GM23338 (cell line): ENCODE results near the gene FILIP1L. TPM values are rescaled to one million over a fixed set of nuclear protein-coding genes. Genes with fewer than 3 reads are reported as not detected.

Experiments
- ATAC-seq: fragments of 200-7000 bp; cut with Tn5 transposase; 3 replicates; pipeline ENCODE4 v1.9.1; 2020
- DNase-seq: peaks from one replicate; pipeline ENCODE4 v3.0.0-alpha.2; 2015; ENCODE audit warnings: low spot score
- H2AFZ ChIP-seq: fragments of 200-600 bp; sonication (generic); 2 replicates; pipeline ENCODE4 v1.8.0; 2016; ENCODE audit warnings: antibody characterized with exemption, mild to moderate bottlenecking, moderate library complexity
- H3F3A ChIP-seq: fragments of 200-600 bp; sonication (generic); replicated peaks from 2 replicates; pipeline ENCODE4 v1.8.0; 2017; ENCODE audit warnings: antibody characterized with exemption, mixed run types, low read depth
- H3K27ac ChIP-seq: fragments of 200-600 bp; sonication (generic); 2 replicates; pipeline ENCODE4 v1.6.1; 2016; ENCODE audit warnings: low read depth
- H3K27me3 ChIP-seq: fragments of 200-600 bp; sonication (generic); 2 replicates; pipeline ENCODE4 v1.8.0; 2016; ENCODE audit warnings: mild to moderate bottlenecking, mixed run types, moderate library complexity; ENCODE audit not compliant: insufficient read depth
- H3K36me3 ChIP-seq: fragments of 200-600 bp; sonication (generic); 2 replicates; pipeline ENCODE4 v1.8.0; 2016; ENCODE audit warnings: mild to moderate bottlenecking; ENCODE audit not compliant: insufficient read depth
- H3K4me1 ChIP-seq: fragments of 200-600 bp; sonication (generic); 2 replicates; pipeline ENCODE4 v1.8.0; 2016; ENCODE audit warnings: mild to moderate bottlenecking, moderate library complexity; ENCODE audit not compliant: insufficient read depth
- H3K4me2 ChIP-seq: fragments of 200-600 bp; sonication (generic); 2 replicates; pipeline ENCODE4 v1.7.1; 2017; ENCODE audit warnings: mixed run types
- H3K4me3 ChIP-seq: fragments of 200-600 bp; sonication (generic); 2 replicates; pipeline ENCODE4 v1.6.1; 2016; ENCODE audit warnings: mixed run types
- H3K79me2 ChIP-seq: fragments of 200-600 bp; sonication (generic); replicated peaks from 2 replicates; pipeline ENCODE4 v1.8.0; 2017; ENCODE audit warnings: mild to moderate bottlenecking; ENCODE audit not compliant: insufficient read depth
- H3K9me2 ChIP-seq: fragments of 200-600 bp; sonication (generic); 2 replicates; pipeline ENCODE4 v1.8.0; 2017; ENCODE audit not compliant: insufficient read depth
- H4K20me1 ChIP-seq: fragments of 200-600 bp; sonication (generic); replicated peaks from 2 replicates; pipeline ENCODE4 v1.8.0; 2017; ENCODE audit warnings: mild to moderate bottlenecking; ENCODE audit not compliant: insufficient read depth
- H3K27ac Mint-ChIP-seq: 2 replicates; pipeline ENCODE4 v1.8.0; 2020; ENCODE audit warnings: inconsistent platforms, mild to moderate bottlenecking, moderate library complexity, mixed read lengths
- H3K27me3 Mint-ChIP-seq: 3 replicates; pipeline ENCODE4 v1.8.0; 2022; ENCODE audit warnings: low read depth, mild to moderate bottlenecking, moderate library complexity, mixed read lengths, inconsistent platforms; ENCODE audit not compliant: insufficient read depth, poor library complexity
- H3K36me3 Mint-ChIP-seq: 3 replicates; pipeline ENCODE4 v1.8.0; 2021; ENCODE audit warnings: low read depth, mild to moderate bottlenecking, inconsistent platforms, moderate library complexity, mixed read lengths
- H3K4me1 Mint-ChIP-seq: 3 replicates; pipeline ENCODE4 v1.8.0; 2020; ENCODE audit warnings: mild to moderate bottlenecking, inconsistent platforms, mixed read lengths
- H3K4me3 Mint-ChIP-seq: 3 replicates; pipeline ENCODE4 v1.8.0; 2021; ENCODE audit warnings: moderate library complexity, mild to moderate bottlenecking, inconsistent platforms, mixed read lengths
- H3K9me3 Mint-ChIP-seq: 3 replicates; pipeline ENCODE4 v1.8.0; 2020; ENCODE audit warnings: moderate library complexity, mild to moderate bottlenecking, inconsistent platforms, mixed read lengths
- EZH2 ChIP-seq: fragments of 200-600 bp; sonication (generic); IDR thresholded peaks from one replicate; pipeline ENCODE4 v1.8.0; 2017; ENCODE audit warnings: antibody characterized with exemption, mild to moderate bottlenecking, low read depth; ENCODE audit not compliant: unreplicated experiment
- EZH2phosphoT487 ChIP-seq: fragments of 200-600 bp; sonication (generic); IDR thresholded peaks from one replicate; pipeline ENCODE4 v1.8.1; 2018; ENCODE audit warnings: antibody characterized with exemption; ENCODE audit not compliant: unreplicated experiment
- JUNB ChIP-seq: IDR thresholded peaks from one replicate; pipeline ENCODE4 v1.6.1; 2016; ENCODE audit warnings: antibody characterized with exemption; ENCODE audit not compliant: unreplicated experiment
- STAT1 ChIP-seq: IDR thresholded peaks from one replicate; pipeline ENCODE4 v1.6.1; 2016; ENCODE audit warnings: antibody characterized with exemption; ENCODE audit not compliant: unreplicated experiment
- ZNF114 ChIP-seq: fragments of 250-450 bp; sonication (Bioruptor Pico); IDR thresholded peaks from 2 replicates; pipeline ENCODE4 v1.5.0; 2020; ENCODE audit warnings: mild to moderate bottlenecking, moderate library complexity
- ZNF331 ChIP-seq: fragments of 250-450 bp; sonication (Bioruptor Pico); IDR thresholded peaks from 2 replicates; pipeline ENCODE4 v1.5.0; 2020; ENCODE audit warnings: low read depth, mild to moderate bottlenecking, moderate library complexity
- ZNF462 ChIP-seq: fragments of 250-450 bp; sonication (Bioruptor Pico); IDR thresholded peaks from 2 replicates; pipeline ENCODE4 v1.5.0; 2020; ENCODE audit warnings: mild to moderate bottlenecking, moderate library complexity
- polyA plus RNA-seq: library from polyadenylated mRNA; unstranded; fragments of >200 nt; fragmentation: Nextera tagmentation; extraction: Ambion mirVana; gene quantifications from 2 replicates; pipeline ENCODE4 v1.2.1, GENCODE V29; 2016
- total RNA-seq: library from RNA; depleted of rRNA; stranded (reverse); fragments of >200 nt; shearing (Covaris generic); gene quantifications from 2 replicates; pipeline ENCODE4 v1.2.3, GENCODE V29; 2014
- TF ChIP-seq, protein P1 (sequence below): IDR thresholded peaks from 2 replicates; pipeline ENCODE4 v1.6.1; 2016; ENCODE audit warnings: antibody characterized with exemption
- TF ChIP-seq, protein P2 (sequence below), 2 experiments: fragments of 200-600 bp in 1 of 2; sonication (generic) in 1 of 2; conservative IDR thresholded peaks; 2 replicates each; pipeline versions ENCODE4 v1.5.1 to v1.6.1; 2016 to 2017; ENCODE audit warnings: antibody characterized with exemption in 2 of 2, low read depth in 2 of 2, mild to moderate bottlenecking in 2 of 2, moderate library complexity in 1 of 2

Gene FILIP1L
- total and polyA plus RNA-seq, 2 experiments from 2014 or later = 1.6 TPM; not detected in 1

DNA sequence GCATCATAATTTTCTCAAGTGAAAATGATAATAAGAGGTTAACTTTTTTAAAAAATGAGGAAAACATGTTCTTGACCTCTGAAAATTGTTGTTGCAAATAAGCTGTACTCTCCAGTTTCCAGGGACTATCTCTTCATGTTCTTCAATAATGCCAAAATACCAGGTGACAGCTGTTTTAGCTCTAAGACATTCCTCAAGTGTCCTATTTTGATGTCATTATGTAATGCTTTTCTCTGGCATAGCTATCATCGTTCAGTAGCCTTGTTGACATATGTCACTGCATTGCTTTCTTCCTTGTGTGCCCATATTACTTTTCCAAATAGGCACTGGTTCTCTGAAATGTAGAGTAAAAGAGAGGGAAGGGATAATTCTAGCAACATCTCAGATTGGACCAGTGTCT lies 5.7 kb upstream of the FILIP1L start:
- Mint-ChIP-seq H3K4me3 (no peak overlapping the region), H3K27ac (no peak overlapping the region), H3K27me3 (no peaks in the 10 kb centered on the region), H3K4me1 (peaks cover 11% of the 10 kb centered on the region), H3K36me3 (no peaks in the 10 kb centered on the region; the same call in 2 of the 3 replicates), H3K9me3 (no peaks in the 10 kb centered on the region; the same call in 1 of the 3 replicates)
- no peaks in the 10 kb centered on the region for H3F3A ChIP-seq
- H3K4me3 ChIP-seq = no peak overlapping the region
- no peaks in the 10 kb centered on the region for H3K4me1 ChIP-seq
- no peaks in the 10 kb centered on the region for H4K20me1 ChIP-seq
- no peak overlapping the region for H3K27ac ChIP-seq
- H3K4me2 ChIP-seq = no peak overlapping the region
- no peaks in the 10 kb centered on the region for H3K9me2 ChIP-seq
- H3K27me3 ChIP-seq = no peaks in the 10 kb centered on the region
- H3K36me3 ChIP-seq = no peaks in the 10 kb centered on the region
- TF ChIP-seq STAT1 (no peak), EZH2 (no peak), JUNB (no peak), ZNF114 (no peak)
- H2AFZ ChIP-seq = no peak overlapping the region
- no peaks in the 10 kb centered on the region for H3K79me2 ChIP-seq
- DNase-seq (no peak), ATAC-seq (no peak)

DNA sequence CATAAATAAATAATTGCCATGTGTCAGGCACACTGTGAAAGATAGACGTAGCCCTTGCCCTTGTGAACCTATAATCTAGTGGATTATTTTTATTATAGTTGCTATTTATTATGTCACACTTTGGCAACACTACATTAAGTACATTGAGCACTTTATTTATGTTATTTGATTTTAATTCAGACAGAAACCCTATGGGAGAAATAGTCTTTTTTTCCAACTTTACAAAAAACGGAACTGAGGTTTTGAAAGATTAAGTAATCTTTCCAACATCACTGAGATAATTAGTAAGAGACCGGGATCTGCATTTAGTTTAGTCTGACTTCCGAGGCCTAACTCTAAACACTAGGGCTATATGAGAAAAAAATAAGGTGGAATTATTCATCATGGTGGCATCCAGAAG lies 2.8 kb upstream of the FILIP1L start:
- Histone ChIP-seq H3K27ac (no peak overlapping the region), H3K4me2 (no peak overlapping the region), H3F3A (no peaks in the 10 kb centered on the region), H3K79me2 (no peaks in the 10 kb centered on the region), H3K4me1 (no peaks in the 10 kb centered on the region), H3K9me2 (no peaks in the 10 kb centered on the region), H2AFZ (no peak overlapping the region), H3K4me3 (no peak overlapping the region), H3K27me3 (no peaks in the 10 kb centered on the region), H3K36me3 (no peaks in the 10 kb centered on the region), H4K20me1 (no peaks in the 10 kb centered on the region)
- Mint-ChIP-seq H3K27me3 (no peaks in the 10 kb centered on the region), H3K4me3 (no peak overlapping the region), H3K9me3 (no peaks in the 10 kb centered on the region; the same call in 1 of the 3 replicates), H3K27ac (no peak overlapping the region; the same call in 1 of the 2 replicates), H3K4me1 (peaks cover 2% of the 10 kb centered on the region; the same call in 1 of the 3 replicates), H3K36me3 (no peaks in the 10 kb centered on the region; the same call in 2 of the 3 replicates)
- ATAC-seq (no peak), DNase-seq (no peak)
- TF ChIP-seq EZH2 (no peak), ZNF331 (CRISPR knock-in tag) (no peak), JUNB (no peak), ZNF114 (no peak), STAT1 (no peak), EZH2phosphoT487 (no peak), ZNF462 (CRISPR knock-in tag) (no peak)
- TF ChIP-seq, protein P1, sequence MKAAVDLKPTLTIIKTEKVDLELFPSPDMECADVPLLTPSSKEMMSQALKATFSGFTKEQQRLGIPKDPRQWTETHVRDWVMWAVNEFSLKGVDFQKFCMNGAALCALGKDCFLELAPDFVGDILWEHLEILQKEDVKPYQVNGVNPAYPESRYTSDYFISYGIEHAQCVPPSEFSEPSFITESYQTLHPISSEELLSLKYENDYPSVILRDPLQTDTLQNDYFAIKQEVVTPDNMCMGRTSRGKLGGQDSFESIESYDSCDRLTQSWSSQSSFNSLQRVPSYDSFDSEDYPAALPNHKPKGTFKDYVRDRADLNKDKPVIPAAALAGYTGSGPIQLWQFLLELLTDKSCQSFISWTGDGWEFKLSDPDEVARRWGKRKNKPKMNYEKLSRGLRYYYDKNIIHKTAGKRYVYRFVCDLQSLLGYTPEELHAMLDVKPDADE = no peak
- TF ChIP-seq, protein P2, sequence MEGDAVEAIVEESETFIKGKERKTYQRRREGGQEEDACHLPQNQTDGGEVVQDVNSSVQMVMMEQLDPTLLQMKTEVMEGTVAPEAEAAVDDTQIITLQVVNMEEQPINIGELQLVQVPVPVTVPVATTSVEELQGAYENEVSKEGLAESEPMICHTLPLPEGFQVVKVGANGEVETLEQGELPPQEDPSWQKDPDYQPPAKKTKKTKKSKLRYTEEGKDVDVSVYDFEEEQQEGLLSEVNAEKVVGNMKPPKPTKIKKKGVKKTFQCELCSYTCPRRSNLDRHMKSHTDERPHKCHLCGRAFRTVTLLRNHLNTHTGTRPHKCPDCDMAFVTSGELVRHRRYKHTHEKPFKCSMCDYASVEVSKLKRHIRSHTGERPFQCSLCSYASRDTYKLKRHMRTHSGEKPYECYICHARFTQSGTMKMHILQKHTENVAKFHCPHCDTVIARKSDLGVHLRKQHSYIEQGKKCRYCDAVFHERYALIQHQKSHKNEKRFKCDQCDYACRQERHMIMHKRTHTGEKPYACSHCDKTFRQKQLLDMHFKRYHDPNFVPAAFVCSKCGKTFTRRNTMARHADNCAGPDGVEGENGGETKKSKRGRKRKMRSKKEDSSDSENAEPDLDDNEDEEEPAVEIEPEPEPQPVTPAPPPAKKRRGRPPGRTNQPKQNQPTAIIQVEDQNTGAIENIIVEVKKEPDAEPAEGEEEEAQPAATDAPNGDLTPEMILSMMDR (conservative IDR thresholded peaks at IDR 0.05; ENCODE audit: low read depth in 2 of 2) = no peak
